Lung (tissue), 12 donors: ENCODE data around the gene RTN4R. TPM values are rescaled to one million over a fixed set of nuclear protein-coding genes. Genes with fewer than 3 reads are reported as not detected.
"Not testable (repeated sequence)": the region's sequence is repeated elsewhere in the genome, so short reads cannot be mapped to it uniquely, and the experiment has no call there.

ENCODE experiments used
- ATAC-seq: fragments of 200-7000 bp; cut with Tn5 transposase; one replicate; pipeline ENCODE4 v1.9.1; 2020; ENCODE audit warnings: moderate number of reproducible peaks; ENCODE audit not compliant: insufficient read depth, low FRiP score
- DNase-seq, 3 donors: peaks; one replicate each; pipeline ENCODE4 v3.0.0-alpha.2; 2013 to 2017
- H3K27ac ChIP-seq, 2 donors: one replicate each; pipeline ENCODE4 v1.5.1; 2013; ENCODE audit warnings: mild to moderate bottlenecking in 2 of 2, moderate library complexity in 2 of 2, control low read depth in 1 of 2, inconsistent platforms in 1 of 2, low read depth in 1 of 2, low read length in 1 of 2
- H3K27me3 ChIP-seq, 3 donors: one replicate each; pipeline ENCODE4 v1.5.1; 2013; ENCODE audit warnings: low read length in 2 of 3; ENCODE audit not compliant: control insufficient read depth in 3 of 3, insufficient read depth in 3 of 3
- H3K36me3 ChIP-seq, 4 donors: one replicate each; pipeline ENCODE4 v1.5.1; 2013; ENCODE audit warnings: low read length in 4 of 4, mild to moderate bottlenecking in 1 of 4, moderate library complexity in 1 of 4; ENCODE audit not compliant: control insufficient read depth in 4 of 4, insufficient read depth in 4 of 4
- H3K4me1 ChIP-seq, 5 donors: one replicate each; pipeline ENCODE4 v1.5.1; 2013; ENCODE audit warnings: low read length in 5 of 5, mild to moderate bottlenecking in 2 of 5, moderate library complexity in 1 of 5; ENCODE audit not compliant: control insufficient read depth in 5 of 5, insufficient read depth in 5 of 5
- H3K4me3 ChIP-seq: one replicate; pipeline ENCODE4 v1.5.1; 2013; ENCODE audit warnings: mild to moderate bottlenecking, control low read depth, moderate library complexity
- H3K9ac ChIP-seq, 2 donors: one replicate each; pipeline ENCODE4 v1.5.1; 2013; ENCODE audit warnings: low read length in 2 of 2, control low read depth in 1 of 2; ENCODE audit not compliant: insufficient read depth in 1 of 2
- H3K9me3 ChIP-seq, 4 donors: one replicate each; pipeline ENCODE4 v1.5.1; 2013; ENCODE audit warnings: low read length in 3 of 4, mild to moderate bottlenecking in 1 of 4, moderate library complexity in 1 of 4; ENCODE audit not compliant: control insufficient read depth in 4 of 4, insufficient read depth in 3 of 4
- WGBS, 2 donors: extraction: QIAGEN DNeasy Blood & Tissue Kit; methylation state at CpG; one replicate each; pipeline ENCODE4 v1.1.7; 2013; 5-methylcytosine and 5-hydroxymethylcytosine counted together
- polyA plus RNA-seq, 2 donors: library from polyadenylated mRNA; stranded (reverse); fragments of 200-250 nt; gene quantifications; one replicate each; pipeline ENCODE4 v1.2.1, GENCODE V29; 2013
- total RNA-seq, 2 donors: library from RNA; depleted of rRNA in 1 of 2; stranded (reverse); fragments of >200 nt in 1 of 2; gene quantifications; one replicate each; pipeline ENCODE4 v1.2.1, GENCODE V29; 2014 to 2021
- TF ChIP-seq, protein P1 (sequence below): IDR thresholded peaks from 2 replicates; pipeline ENCODE4 v1.5.1; 2012; ENCODE audit warnings: mild to moderate bottlenecking; ENCODE audit errors: control extremely low read depth, extremely low read depth
- donor health status: control.
- donor health status: control.
- donor health status: Bipolar disorder and iron deficiency.
- donor health status: healthy.
- donor health status: DM: yes; HTN: yes; CAD: no.

RTN4R gene
- total and polyA plus RNA-seq, 4 donors, result 2.6 to 7.8 (median 4.3) TPM

DNA sequence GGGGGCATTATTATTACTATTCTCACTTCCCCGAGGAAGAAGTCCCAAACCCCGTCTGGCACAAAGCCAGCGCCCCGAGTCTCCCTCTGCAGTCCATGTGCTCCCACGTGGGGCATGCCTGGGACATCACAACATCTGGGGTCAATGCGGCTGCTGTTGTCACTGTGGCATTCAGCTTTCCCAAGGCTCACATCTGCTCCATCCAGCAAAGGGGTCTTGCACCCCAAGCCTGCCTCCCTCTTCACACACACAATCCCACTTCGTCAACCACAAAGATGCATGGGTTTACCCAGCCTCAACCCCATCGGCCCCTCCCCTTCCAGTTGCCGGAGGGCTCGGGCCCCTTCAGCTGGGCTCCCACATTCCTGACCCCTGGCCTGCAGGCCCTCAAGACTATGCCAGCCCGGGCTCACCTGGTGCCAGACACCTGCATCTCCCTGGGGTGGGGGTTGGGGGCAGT lies 23.5 kb upstream of the RTN4R start:
- 60 to 77% methylated on average over 11 of the region's 11 CpGs for WGBS, 2 donors
- ATAC-seq, result no peak

DNA sequence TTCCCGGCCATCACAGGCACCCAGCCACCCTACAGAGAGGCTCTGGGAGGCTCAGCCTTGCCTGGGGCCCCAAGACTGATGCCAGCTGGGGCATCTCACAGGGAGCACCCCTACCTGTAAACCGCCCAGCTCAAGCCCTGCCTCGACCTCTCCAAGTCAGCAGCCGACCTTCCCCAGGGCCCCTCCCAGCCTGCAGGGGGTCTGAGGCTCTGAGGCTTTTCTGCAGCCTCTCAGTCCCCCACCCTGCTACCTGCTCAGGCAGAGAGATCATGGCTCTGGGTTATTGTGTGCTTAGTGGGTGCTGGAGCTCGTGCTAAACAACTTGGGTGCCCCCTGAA lies 23.1 kb upstream of the RTN4R start:
- Histone ChIP-seq H3K36me3 (no peaks in the 10 kb centered on the region), H3K9ac (no peak overlapping the region), H3K27ac (no peak overlapping the region), H3K9me3 (no peaks in the 10 kb centered on the region), H3K4me3 (no peak overlapping the region), H3K27me3 (no peaks in the 10 kb centered on the region), H3K4me1 (no peaks in the 10 kb centered on the region)
- 67 to 84% methylated on average over 5 of the region's 5 CpGs for WGBS, 2 donors
- DNase-seq (no peak), ATAC-seq (no peak)
- TF ChIP-seq, protein P1, sequence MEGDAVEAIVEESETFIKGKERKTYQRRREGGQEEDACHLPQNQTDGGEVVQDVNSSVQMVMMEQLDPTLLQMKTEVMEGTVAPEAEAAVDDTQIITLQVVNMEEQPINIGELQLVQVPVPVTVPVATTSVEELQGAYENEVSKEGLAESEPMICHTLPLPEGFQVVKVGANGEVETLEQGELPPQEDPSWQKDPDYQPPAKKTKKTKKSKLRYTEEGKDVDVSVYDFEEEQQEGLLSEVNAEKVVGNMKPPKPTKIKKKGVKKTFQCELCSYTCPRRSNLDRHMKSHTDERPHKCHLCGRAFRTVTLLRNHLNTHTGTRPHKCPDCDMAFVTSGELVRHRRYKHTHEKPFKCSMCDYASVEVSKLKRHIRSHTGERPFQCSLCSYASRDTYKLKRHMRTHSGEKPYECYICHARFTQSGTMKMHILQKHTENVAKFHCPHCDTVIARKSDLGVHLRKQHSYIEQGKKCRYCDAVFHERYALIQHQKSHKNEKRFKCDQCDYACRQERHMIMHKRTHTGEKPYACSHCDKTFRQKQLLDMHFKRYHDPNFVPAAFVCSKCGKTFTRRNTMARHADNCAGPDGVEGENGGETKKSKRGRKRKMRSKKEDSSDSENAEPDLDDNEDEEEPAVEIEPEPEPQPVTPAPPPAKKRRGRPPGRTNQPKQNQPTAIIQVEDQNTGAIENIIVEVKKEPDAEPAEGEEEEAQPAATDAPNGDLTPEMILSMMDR, result no peak

More for the DNA sequence above, 23.5 kb upstream of the RTN4R start:
- Histone ChIP-seq H3K4me3 (no peak overlapping the region), H3K36me3 (no peaks in the 10 kb centered on the region), H3K4me1 (no peaks in the 10 kb centered on the region), H3K27ac (no peak overlapping the region), H3K9ac (no peak overlapping the region), H3K27me3 (no peaks in the 10 kb centered on the region), H3K9me3 (no peaks in the 10 kb centered on the region)
- TF ChIP-seq, protein P1, result no peak
- DNase-seq, result no peak

DNA sequence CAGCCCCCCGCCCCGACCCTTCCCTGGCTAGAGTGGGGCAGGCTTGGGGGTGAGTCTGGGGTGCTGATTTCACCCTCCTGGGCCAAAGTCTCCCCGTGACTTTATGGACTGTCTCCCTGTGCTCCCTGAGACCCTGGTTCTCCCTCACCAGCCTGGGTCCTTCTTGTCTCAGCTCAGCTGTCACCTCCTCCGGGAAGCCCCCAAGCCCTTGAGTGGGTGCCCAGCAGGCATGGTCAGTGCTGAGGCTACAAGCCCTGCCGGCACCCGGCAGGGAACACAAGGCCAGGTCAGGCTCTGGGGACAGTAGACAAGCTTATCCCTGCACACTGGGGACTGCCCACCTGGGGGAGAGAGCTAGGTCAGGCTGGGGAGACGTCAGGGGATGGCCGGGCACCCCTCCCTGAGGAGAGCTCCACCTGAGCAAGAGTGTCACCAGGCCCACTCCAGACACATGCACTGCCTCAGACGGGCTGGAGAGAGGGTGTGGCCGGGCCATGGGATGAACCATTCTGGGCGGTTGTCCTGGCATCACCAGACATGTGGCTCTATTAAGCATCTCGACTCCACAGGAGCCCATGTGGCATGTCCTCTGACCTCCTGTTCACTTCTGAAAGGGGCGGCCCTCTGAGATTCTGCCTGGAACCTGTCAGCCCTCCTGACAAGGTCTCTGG lies 22.6 kb upstream of the RTN4R start:
- Histone ChIP-seq H3K36me3 (no peaks in the 10 kb centered on the region), H3K9me3 (no peaks in the 10 kb centered on the region), H3K27me3 (no peaks in the 10 kb centered on the region), H3K9ac (no peak overlapping the region), H3K27ac (no peak overlapping the region), H3K4me1 (no peaks in the 10 kb centered on the region), H3K4me3 (no peak overlapping the region)
- DNase-seq (no peak), ATAC-seq (no peak)
- TF ChIP-seq, protein P1, result no peak
- WGBS, 2 donors, result 84 to 87% methylated on average over 13 of the region's 13 CpGs

DNA sequence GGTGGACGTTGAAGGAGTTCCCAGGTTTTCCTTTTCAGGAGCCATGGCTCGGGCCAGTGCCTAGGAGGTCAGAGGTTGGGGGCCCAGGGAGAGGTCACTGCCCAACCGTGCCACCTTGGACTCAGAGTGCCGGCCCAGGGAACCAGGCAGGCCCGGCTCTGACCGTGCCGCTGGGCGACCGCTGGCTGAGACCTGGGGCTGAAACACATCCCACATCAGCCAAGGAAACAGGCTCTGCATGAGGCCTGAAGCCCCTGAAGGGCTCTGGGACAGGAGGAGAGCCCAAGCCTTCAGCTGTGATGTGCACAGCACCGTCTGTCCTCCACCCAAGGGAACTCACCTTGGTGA lies 21.9 kb upstream of the RTN4R start:
- Histone ChIP-seq H3K9ac (no peak overlapping the region), H3K27ac (no peak overlapping the region), H3K36me3 (no peaks in the 10 kb centered on the region), H3K27me3 (no peaks in the 10 kb centered on the region), H3K9me3 (no peaks in the 10 kb centered on the region), H3K4me3 (no peak overlapping the region), H3K4me1 (no peaks in the 10 kb centered on the region)
- TF ChIP-seq, protein P1, result no peak
- ATAC-seq, result no peak
- no peak for DNase-seq
- 80 to 88% methylated on average over 10 of the region's 10 CpGs for WGBS, 2 donors

DNA sequence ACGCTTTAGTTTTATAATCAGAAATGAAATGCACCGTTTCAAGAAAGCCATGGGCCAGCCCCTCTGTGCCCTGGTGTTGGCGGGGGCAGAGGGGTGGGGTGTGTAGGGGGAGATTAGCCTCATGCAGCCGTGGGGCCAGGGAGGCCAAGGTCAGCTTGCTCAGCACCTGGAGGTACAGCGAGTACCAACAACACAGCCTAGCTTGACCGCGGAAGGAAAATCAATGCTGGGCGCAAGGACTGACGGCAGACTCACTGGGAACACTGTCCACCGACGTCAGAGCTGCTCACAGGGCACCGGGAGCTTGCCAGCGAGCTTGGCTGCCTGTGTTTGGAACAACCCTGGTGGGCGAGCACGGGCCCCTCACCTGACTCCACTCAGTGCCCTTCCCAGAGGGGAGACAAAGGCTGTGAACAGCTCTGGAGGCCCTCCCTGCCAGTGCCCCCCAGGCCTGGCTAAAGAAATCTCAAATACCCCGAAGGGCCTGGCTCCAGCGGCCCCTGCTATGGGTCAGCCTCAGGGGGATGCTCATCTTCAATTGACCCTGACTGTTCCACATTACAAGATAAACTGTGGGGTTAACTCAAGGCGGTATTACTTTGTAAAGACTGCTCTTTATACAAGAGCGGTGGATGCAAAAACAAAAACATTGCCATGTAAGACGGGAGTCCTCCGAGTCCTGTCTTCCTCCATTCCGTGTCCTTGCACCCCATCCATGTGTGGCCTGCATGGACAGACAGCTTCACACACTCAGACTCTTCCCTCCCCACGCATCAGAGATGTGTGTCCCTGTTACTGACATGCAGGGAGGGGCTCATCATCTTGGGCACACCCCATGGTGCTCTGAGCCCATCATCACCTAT lies 21.3 kb upstream of the RTN4R start:
- H3K4me3 ChIP-seq, DNase-seq, H3K4me1 ChIP-seq, H3K9ac ChIP-seq, H3K36me3 ChIP-seq, H3K27ac ChIP-seq, H3K9me3 ChIP-seq, H3K27me3 ChIP-seq, ATAC-seq: not testable (repeated sequence)
- WGBS, 2 donors, result 81 to 88% methylated on average over 19 to 22 of the region's 23 CpGs
